AG09309 (cell line): ENCODE data around the gene CBLC.
A peak's percentile ranks its signal among the peaks of the same experiment; 100 is the strongest.

Experiments used
- DNase-seq: peaks from one replicate; pipeline ENCODE4 v3.0.0-alpha.2; 2010; ENCODE audit warnings: low read depth
- H3K4me3 ChIP-seq: 2 replicates; pipeline ENCODE4 v1.5.1; 2011; ENCODE audit warnings: mild to moderate bottlenecking, low read depth, low read length, moderate library complexity; ENCODE audit not compliant: control insufficient read depth
- TF ChIP-seq, protein P1 (sequence below): IDR thresholded peaks from 2 replicates; pipeline ENCODE4 v1.5.1; 2011; ENCODE audit warnings: mild to moderate bottlenecking, low read depth, low read length, inconsistent platforms; ENCODE audit not compliant: insufficient read depth, control insufficient read depth; ENCODE audit errors: missing control alignments

CBLC gene

DNA sequence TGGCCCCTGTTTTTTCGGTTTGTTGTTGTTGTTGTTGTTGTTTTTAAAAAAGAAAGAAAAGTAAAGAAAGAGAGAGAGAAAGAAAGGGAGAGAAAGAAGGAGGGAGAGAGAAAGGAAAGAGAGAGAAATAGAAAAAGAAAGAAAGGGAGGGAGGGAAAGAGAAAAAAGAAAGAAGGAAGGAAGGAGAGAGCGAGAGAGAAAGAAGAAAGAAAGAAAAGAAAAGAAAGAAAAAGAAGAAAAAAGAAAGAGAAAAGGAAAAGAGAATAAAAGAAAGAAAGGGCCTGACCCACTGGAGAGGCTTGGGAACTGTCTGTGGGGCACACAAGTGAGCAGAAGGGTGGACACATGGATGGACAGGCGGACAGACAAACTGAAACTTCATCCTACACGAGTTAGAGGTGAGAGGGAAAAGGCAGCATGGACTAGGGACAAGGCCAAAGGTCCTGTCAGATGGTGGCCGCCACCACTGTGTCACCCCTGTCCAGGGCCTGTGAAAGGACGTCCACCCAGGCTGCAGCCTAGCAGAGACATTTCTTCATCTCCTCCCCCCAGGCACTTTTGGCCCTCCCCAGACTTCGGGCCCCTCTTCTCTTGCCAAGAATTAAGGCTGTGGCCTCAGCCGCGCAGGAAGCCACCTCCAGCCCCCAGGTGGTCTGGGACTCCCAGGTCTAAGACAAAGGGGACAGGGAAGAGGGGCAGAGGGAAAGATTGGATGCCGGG lies 22.1 kb downstream of the CBLC start:
- TF ChIP-seq, protein P1, sequence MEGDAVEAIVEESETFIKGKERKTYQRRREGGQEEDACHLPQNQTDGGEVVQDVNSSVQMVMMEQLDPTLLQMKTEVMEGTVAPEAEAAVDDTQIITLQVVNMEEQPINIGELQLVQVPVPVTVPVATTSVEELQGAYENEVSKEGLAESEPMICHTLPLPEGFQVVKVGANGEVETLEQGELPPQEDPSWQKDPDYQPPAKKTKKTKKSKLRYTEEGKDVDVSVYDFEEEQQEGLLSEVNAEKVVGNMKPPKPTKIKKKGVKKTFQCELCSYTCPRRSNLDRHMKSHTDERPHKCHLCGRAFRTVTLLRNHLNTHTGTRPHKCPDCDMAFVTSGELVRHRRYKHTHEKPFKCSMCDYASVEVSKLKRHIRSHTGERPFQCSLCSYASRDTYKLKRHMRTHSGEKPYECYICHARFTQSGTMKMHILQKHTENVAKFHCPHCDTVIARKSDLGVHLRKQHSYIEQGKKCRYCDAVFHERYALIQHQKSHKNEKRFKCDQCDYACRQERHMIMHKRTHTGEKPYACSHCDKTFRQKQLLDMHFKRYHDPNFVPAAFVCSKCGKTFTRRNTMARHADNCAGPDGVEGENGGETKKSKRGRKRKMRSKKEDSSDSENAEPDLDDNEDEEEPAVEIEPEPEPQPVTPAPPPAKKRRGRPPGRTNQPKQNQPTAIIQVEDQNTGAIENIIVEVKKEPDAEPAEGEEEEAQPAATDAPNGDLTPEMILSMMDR = no peak
- no peak for DNase-seq
- no peak overlapping the region for H3K4me3 ChIP-seq

DNA sequence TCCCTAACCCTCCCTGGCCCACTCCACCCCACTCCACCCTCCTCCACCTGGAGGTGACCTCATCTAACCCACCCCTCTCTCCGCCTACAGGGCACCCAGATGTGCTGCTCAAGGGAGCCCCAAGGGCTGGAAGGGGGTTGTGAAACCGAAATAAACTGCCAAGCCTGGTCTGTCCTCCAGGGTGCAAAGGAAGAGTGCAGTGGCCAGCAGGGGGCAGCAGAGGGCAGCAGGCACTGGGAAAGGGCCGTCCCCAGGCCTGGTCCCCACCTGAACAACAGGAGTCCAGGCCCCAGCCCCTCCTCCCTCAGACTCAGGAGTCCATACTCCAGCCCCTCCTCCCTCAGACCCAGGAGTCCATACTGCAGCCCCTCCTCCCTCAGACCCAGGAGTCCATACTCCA lies 22.8 kb downstream of the CBLC start:
- peak; percentile 24 for DNase-seq
- TF ChIP-seq, protein P1 = peak; percentile 99
- H3K4me3 ChIP-seq = no peak overlapping the region

DNA sequence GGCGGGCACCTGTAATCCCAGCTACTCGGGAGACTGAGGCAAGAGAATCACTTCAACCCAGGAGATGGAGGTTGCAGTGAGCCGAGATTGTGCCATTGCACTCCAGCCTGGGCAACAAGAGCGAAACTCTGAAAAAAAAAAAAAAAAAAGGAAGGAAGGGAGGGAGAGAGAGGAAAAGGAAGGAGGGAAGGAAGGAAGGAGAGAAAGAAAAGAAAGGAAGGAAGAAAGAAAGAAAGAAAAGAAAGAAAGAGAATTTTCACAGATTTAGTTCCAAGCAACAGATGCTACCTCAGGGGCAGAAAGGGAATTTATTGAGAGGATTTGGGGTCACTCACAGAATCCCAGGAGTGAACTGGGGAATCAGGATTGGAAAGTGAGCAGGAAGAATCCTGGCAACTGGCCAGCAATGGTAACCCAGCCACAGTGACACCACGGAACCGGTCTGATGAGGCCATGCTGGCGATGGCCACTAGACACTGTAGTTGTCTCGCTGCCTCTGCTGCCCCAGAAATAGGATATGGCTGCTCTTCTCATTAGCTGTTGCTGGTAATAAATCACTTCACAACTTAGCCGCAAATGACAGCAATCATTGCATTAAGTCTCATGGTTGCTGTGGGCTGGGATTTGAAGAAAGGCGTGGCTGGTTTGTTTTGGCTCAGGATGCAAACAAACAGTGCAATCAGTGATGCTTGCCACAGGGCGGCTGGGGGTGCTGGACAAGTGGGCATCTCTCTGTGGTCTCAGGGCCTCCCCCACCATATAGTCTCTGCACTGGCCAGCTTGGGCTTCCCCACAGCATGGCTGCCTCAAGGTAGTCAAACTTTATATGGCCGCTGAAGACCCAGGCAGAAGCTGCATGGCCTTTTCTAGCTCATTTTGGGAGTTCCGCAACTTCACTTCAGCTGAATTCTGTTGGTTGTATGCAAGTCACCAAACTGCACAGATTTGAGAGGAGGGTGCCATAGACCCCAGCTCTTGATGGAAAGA lies 26.0 kb downstream of the CBLC start:
- H3K4me3 ChIP-seq = no peak overlapping the region
- TF ChIP-seq, protein P1 = no peak
- DNase-seq = no peak

DNA sequence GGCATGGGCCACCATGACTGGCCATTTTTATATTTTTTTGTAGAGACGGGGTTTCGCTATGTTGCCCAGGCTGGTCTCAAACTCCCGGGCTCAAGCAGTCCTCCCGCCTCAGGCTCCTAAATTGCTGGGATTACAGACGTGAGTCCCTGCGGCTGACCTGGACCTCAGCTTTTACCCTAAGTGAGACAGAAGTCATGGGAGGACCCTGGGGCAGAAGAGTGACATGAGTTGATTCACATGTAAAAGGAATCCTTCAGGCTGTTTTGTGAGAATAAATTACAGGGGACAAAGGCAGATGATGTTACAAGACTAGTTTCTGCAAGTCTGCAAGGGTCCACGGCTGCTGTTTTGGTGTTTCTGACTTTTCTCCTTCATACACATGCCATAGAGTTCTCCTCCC lies 28.6 kb downstream of the CBLC start:
- no peak overlapping the region for H3K4me3 ChIP-seq
- DNase-seq = no peak
- TF ChIP-seq, protein P1 = no peak

DNA sequence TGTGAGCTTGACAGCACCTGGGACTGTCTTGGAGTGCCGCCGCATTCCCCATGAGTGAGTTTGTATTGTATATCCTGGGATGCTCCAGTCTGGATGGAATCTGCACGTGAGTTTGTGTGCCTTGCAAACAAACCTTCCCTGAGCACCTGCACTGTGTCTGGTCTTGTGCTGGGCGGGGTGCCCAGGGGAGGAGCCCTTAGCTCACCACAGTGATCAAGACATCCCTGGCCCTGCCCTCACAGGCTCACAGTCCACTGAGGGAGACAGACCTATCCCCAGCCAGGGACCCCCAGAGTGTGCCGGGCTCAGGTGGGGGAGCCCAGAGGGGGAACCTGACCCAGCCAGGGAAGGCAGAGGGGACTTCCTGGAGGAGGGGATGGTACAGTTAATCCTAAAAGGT lies 29.5 kb downstream of the CBLC start:
- TF ChIP-seq, protein P1 = no peak
- no peak for DNase-seq
- H3K4me3 ChIP-seq = no peak overlapping the region

DNA sequence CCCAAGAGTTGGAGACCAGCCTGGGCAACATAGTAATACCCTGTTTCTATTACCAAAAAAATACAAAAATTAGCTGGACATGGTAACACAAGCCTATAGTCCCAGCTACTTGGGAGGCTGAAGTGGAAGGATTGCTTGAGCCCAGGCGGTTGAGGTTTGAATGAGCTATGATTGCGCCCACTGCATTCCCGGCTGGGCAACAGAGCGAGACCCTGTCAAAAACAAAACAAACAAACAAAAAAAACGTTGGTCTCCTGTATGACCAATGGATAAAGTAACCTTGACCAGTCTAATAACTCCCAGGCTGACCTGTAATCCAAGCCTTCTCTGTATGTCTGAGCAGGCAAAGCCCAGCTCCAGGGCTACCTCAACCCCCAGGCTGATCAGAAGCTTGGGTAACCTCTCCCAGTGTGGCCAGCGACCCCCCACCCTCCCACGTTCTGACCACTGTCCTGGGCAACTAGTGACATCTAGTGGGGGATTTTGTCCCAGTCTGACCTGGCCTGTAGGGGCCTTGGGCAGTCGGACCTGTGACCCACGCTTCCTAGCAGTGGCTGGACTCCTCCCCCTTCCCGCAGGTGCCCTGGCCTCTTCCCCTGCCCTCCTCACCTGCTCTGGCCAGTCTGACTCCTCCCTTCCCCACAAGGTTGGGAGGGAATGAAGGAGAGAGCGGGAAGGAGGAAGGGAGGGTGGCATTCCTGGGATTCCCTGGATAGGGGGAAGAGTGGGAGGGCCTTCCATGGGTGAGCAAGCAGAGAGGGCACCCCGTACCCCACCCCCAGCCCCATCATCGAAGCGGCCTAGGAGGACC lies 30.2 kb downstream of the CBLC start:
- no peak overlapping the region for H3K4me3 ChIP-seq
- TF ChIP-seq, protein P1 = peak; percentile 54
- no peak for DNase-seq
